ENCODE results near the gene CRYAA. TPM values are rescaled to one million over a fixed set of nuclear protein-coding genes. Genes with fewer than 3 reads are reported as not detected.

CRYAA gene
- total and polyA plus RNA-seq, 2 of the 8 experiments (the other 6 are each of a cell fraction or from before 2014, with no cell fraction given) = not detected

- Histone ChIP-seq H4K5ac (ENCODE audit: insufficient read length, low read depth, low read length) (no peak overlapping the region), H2BK120ac (replicated peaks; ENCODE audit: low read depth, low read length) (no peak overlapping the region), H4K91ac (replicated peaks; ENCODE audit: insufficient read length, low read length) (no peak overlapping the region), H3K4me2 (ENCODE audit: insufficient read depth in 1 of 2, low read depth in 2 of 2, low read length in 2 of 2) (no peak overlapping the region), H2BK15ac (ENCODE audit: low read length) (no peak overlapping the region), H2BK12ac (ENCODE audit: low read depth, low read length) (no peak overlapping the region), H3K23ac (ENCODE audit: insufficient read length) (no peak overlapping the region), H3K79me2 (ENCODE audit: control insufficient read depth in 1 of 2, insufficient read depth in 2 of 2, low read length in 2 of 2) (no peaks in the 10 kb centered on the region), H3K14ac (ENCODE audit: insufficient read length) (no peak overlapping the region), H4K8ac (ENCODE audit: extremely low read depth, insufficient read depth, low read length) (no peak overlapping the region), H3K4me3 (ENCODE audit: extremely low read depth in 1 of 4, insufficient read depth in 2 of 4, low read depth in 3 of 4, low read length in 4 of 4) (no peak overlapping the region), H3K27ac (ENCODE audit: low read depth, low read length) (no peak overlapping the region), H3K18ac (ENCODE audit: extremely low read depth, low read length) (no peak overlapping the region), H2BK20ac (ENCODE audit: low read length) (no peak overlapping the region), H3K9me3 (ENCODE audit: insufficient read depth in 2 of 2, low read depth in 1 of 2, low read length in 1 of 2) (no peaks in the 10 kb centered on the region; a peak in 1 of 4 replicates), H3K9ac (replicated peaks in 1 of 4; ENCODE audit: extremely low read depth in 1 of 4, low read depth in 3 of 4, low read length in 3 of 4) (no peak overlapping the region), H3K36me3 (ENCODE audit: control insufficient read depth in 2 of 4, insufficient read depth in 4 of 4, low read length in 3 of 4) (no peaks in the 10 kb centered on the region), H3K56ac (replicated peaks; ENCODE audit: insufficient read length, low read depth, low read length) (no peak overlapping the region), H2AFZ (ENCODE audit: low read length) (no peak overlapping the region), H2AK5ac (ENCODE audit: low read depth, low read length) (no peak overlapping the region), H3K27me3 (replicated peaks in 1 of 4; ENCODE audit: control insufficient read depth in 3 of 4, extremely low read depth in 1 of 4, insufficient read depth in 3 of 4, low read length in 3 of 4) (no peaks in the 10 kb centered on the region), H4K20me1 (replicated peaks in 1 of 2; ENCODE audit: control insufficient read depth in 1 of 2, insufficient read depth in 2 of 2, low read length in 2 of 2) (no peaks in the 10 kb centered on the region), H3K4ac (replicated peaks; ENCODE audit: insufficient read length, low read depth, low read length) (no peak overlapping the region), H3K4me1 (replicated peaks in 1 of 4; ENCODE audit: control insufficient read depth in 3 of 4, insufficient read depth in 4 of 4, low read length in 3 of 4) (no peaks in the 10 kb centered on the region; a peak in 2 of 7 replicates), H3K23me2 (ENCODE audit: low read depth, low read length) (no peaks in the 10 kb centered on the region), H3K79me1 (ENCODE audit: low read depth, low read length) (no peaks in the 10 kb centered on the region), H2BK5ac (ENCODE audit: low read depth, low read length) (no peak overlapping the region)
- 76% methylated on average over 5 of the region's 6 CpGs; no CpG with 5 or more reads in 1 of the 2 experiments for WGBS, 2 experiments (ENCODE audit: extremely low coverage in 1 of 2, insufficient coverage in 1 of 2, insufficient read length in 1 of 2, insufficient replicate concordance in 2 of 2, low coverage in 1 of 2, low lambda C conversion rate in 2 of 2, missing lambda C conversion rate in 1 of 2)
- TF ChIP-seq EZH2 (IDR thresholded peaks at IDR 0.05; ENCODE audit: low read depth, low read length, severe bottlenecking) = no peak
- TF ChIP-seq JUND (IDR thresholded peaks at IDR 0.05; ENCODE audit: low read length) = no peak
- no peak for TF ChIP-seq TAF1 (IDR thresholded peaks at IDR 0.05; ENCODE audit: low read depth, low read length)
- no peak for TF ChIP-seq ATF2 (IDR thresholded peaks at IDR 0.05; ENCODE audit: low read length)
- TF ChIP-seq CREB1 (IDR thresholded peaks at IDR 0.05) = no peak
- peak; percentile 44 for TF ChIP-seq E2F6 (IDR thresholded peaks at IDR 0.05)
- TF ChIP-seq KDM5A (IDR thresholded peaks at IDR 0.05; ENCODE audit: low read length) = no peak
- FAIRE-seq (no peak), DNase-seq (ENCODE audit: low read depth in 1 of 2, low spot score in 2 of 2) (no peak)
- ChIA-PET POLR2A (ENCODE audit: partially characterized antibody) (no interaction called here), CTCF (ENCODE audit: partially characterized antibody) (interaction anchor here (1.2 kb wide), 1 partner anchor 61 kb away, joined by 5 read pairs; no protein-coding TSS in a partner anchor)
Observed at GRCh38 chr21:43207043-43207315, 38.2 kb downstream of the CRYAA start.
